KMS-11 (cell line): Measurements from ENCODE around the gene TMEM106C.

Experiments used
- H2AFZ ChIP-seq: fragments of 200-600 bp; sonication (generic); 2 replicates; pipeline ENCODE4 v1.6.1; 2016; ENCODE audit warnings: antibody characterized with exemption, mixed run types, low read depth
- H3K27ac ChIP-seq: fragments of 200-600 bp; sonication (generic); 2 replicates; pipeline ENCODE4 v1.6.1; 2016; ENCODE audit warnings: mild to moderate bottlenecking, mixed run types
- H3K27me3 ChIP-seq: fragments of 200-600 bp; sonication (generic); 2 replicates; pipeline ENCODE4 v1.6.1; 2017; ENCODE audit warnings: mild to moderate bottlenecking, low read depth, mixed run types, moderate library complexity; ENCODE audit not compliant: insufficient read depth
- H3K36me3 ChIP-seq: fragments of 200-600 bp; sonication (generic); 2 replicates; pipeline ENCODE4 v1.6.1; 2017; ENCODE audit warnings: mild to moderate bottlenecking, mixed run types; ENCODE audit not compliant: insufficient read depth
- H3K4me1 ChIP-seq: fragments of 200-600 bp; sonication (generic); 2 replicates; pipeline ENCODE4 v1.6.1; 2016; ENCODE audit warnings: mild to moderate bottlenecking, low read depth, mixed run types; ENCODE audit not compliant: poor library complexity, severe bottlenecking
- H3K4me2 ChIP-seq: fragments of 200-600 bp; sonication (generic); 2 replicates; pipeline ENCODE4 v1.7.0; 2016; ENCODE audit warnings: mild to moderate bottlenecking, mixed run types
- H3K4me3 ChIP-seq: fragments of 200-600 bp; sonication (generic); IDR thresholded peaks from 2 replicates; pipeline ENCODE4 v1.6.1; 2017; ENCODE audit warnings: low read depth, low read length, mixed read lengths; ENCODE audit not compliant: insufficient read depth
- H3K79me2 ChIP-seq: fragments of 200-600 bp; sonication (generic); 2 replicates; pipeline ENCODE4 v1.6.1; 2016; ENCODE audit warnings: low read depth, mixed run types; ENCODE audit not compliant: insufficient read depth
- H3K9ac ChIP-seq: fragments of 200-600 bp; sonication (generic); 2 replicates; pipeline ENCODE4 v1.6.1; 2016; ENCODE audit warnings: mild to moderate bottlenecking, mixed run types
- H4K20me1 ChIP-seq: fragments of 200-600 bp; sonication (generic); 2 replicates; pipeline ENCODE4 v1.6.1; 2016; ENCODE audit warnings: mild to moderate bottlenecking, mixed run types; ENCODE audit not compliant: insufficient read depth
- CTCF ChIP-seq: fragments of 200-600 bp; sonication (generic); conservative IDR thresholded peaks from 2 replicates; pipeline ENCODE4 v1.6.1; 2017; ENCODE audit warnings: low read depth, mild to moderate bottlenecking, antibody characterized with exemption, low read length, moderate library complexity, mixed read lengths

Gene TMEM106C

GRCh38 chr12:47970843-47971242 lies 7.4 kb downstream of the TMEM106C start:
- Histone ChIP-seq H3K79me2 (no peaks in the 10 kb centered on the region), H4K20me1 (no peaks in the 10 kb centered on the region), H3K27me3 (no peaks in the 10 kb centered on the region), H3K4me1 (no peaks in the 10 kb centered on the region), H3K36me3 (no peaks in the 10 kb centered on the region; the same call in 1 of the 2 replicates), H3K4me3 (no peak overlapping the region), H3K4me2 (no peak overlapping the region), H3K9ac (no peak overlapping the region), H2AFZ (no peak overlapping the region), H3K27ac (no peak overlapping the region)
- TF ChIP-seq CTCF, result no peak

- Histone ChIP-seq H3K27me3 (no peaks in the 10 kb centered on the region), H3K27ac (no peak overlapping the region), H3K36me3 (no peaks in the 10 kb centered on the region), H4K20me1 (no peaks in the 10 kb centered on the region), H3K4me2 (no peak overlapping the region), H3K4me1 (no peaks in the 10 kb centered on the region), H3K9ac (no peak overlapping the region), H3K4me3 (no peak overlapping the region), H3K79me2 (no peaks in the 10 kb centered on the region), H2AFZ (no peak overlapping the region)
- no peak for TF ChIP-seq CTCF
These were observed 9.5 kb downstream of the TMEM106C start for GRCh38 chr12:47972895-47973294.

GRCh38 chr12:47973870-47974269 lies 10.5 kb downstream of the TMEM106C start:
- Histone ChIP-seq H2AFZ (no peak overlapping the region), H3K27me3 (peaks cover 1% of the 10 kb centered on the region; the same call in 1 of the 2 replicates), H3K9ac (no peak overlapping the region), H3K79me2 (no peaks in the 10 kb centered on the region), H3K4me1 (no peaks in the 10 kb centered on the region), H3K4me3 (no peak overlapping the region), H3K4me2 (no peak overlapping the region), H3K27ac (no peak overlapping the region), H3K36me3 (no peaks in the 10 kb centered on the region), H4K20me1 (no peaks in the 10 kb centered on the region)
- no peak for TF ChIP-seq CTCF

- Histone ChIP-seq H3K4me2 (no peak overlapping the region), H3K79me2 (no peaks in the 10 kb centered on the region), H4K20me1 (no peaks in the 10 kb centered on the region), H3K9ac (no peak overlapping the region), H2AFZ (no peak overlapping the region), H3K36me3 (no peaks in the 10 kb centered on the region), H3K27me3 (peaks cover 5% of the 10 kb centered on the region; the same call in 1 of the 2 replicates), H3K4me3 (no peak overlapping the region), H3K4me1 (no peaks in the 10 kb centered on the region), H3K27ac (no peak overlapping the region)
- TF ChIP-seq CTCF, result no peak
These were observed 11.7 kb downstream of the TMEM106C start for GRCh38 chr12:47975036-47975620.
